ENCODE results near the gene THYN1.
"Not testable (repeated sequence)": the region's sequence is repeated elsewhere in the genome, so short reads cannot be mapped to it uniquely, and the experiment has no call there.

Gene THYN1

DNA sequence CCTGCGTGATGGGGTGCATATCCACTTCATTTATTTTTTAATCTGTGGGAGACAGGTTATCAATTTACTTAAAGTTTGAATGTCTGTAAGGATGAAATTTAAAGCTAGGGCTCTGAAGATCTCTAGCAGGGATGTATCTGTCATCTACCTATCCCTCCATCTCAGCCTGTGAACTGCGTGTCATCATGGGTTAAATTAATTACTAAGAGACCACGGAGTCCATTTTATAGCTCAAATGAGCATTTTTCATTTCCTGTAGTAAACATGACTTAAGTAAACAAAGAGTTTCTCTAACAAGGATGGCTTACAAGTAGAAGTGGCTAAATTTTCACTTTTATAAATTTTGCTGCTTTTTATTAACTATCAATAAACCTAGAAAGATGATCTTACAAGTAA is 20.2 kb upstream of the THYN1 start:
- DNase-seq, result no peak

DNA sequence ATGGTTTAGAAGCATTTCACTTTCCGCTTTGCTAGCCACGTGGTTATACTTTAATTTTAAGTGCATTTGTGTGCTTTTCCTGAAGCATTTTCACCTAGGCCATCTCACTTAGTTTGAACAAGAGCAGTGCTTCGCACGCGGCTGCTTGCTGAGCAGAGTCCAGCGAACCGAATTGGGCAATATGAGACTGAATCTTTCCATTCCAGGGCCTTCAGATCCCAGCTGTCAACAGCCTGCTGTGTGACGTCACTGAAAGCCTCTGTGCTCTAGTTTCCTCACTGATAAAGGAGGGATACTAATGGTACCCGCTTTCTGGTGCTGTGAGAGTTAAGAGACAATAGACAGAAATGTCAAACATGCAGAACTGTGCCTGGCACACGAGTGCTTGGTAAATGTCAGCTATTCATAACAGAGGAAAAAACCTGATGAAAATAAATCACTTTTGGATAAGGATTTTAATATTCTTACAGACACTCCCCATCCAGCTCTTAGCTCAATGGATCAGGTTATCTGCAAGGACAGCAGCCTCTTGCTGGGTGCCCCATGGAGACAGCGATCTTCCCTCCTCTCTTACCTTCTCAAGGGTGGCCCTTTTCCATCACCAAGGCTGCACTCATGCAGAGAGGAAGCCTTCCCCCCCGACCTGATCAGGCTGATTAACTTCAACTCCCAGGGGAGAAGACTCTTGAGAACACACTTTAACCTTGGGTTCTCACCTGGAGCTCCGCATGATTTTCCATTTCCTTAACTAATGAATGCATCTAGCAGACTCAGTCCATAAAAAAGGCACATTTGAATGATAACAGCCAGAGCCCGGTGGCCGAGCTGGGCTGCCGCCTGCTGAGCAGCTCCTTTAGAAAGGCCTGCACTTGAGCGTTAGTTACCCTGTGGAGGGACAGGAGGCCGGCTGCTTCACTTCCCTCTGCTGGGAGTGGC is 19.5 kb upstream of the THYN1 start:
- DNase-seq, result no peak

DNA sequence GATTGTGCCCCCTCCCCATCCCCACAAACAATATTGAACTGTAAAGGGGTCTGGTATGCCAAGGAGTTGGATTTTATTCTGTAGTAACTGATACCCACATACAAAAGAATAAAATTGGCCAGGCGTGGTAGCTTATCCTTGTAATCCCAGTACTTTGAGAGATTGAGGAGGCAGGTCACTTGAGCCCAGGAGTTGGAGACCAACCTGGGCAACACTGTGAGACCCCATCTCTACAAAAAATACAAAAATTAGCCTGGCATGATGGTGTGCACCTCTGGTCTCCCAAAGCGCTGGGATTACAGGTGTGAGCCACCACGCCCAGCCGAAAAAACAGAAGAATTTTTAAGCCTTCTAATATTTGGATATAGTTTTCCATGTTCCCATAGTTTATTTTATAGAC is 18.8 kb upstream of the THYN1 start:
- DNase-seq, result no peak

DNA sequence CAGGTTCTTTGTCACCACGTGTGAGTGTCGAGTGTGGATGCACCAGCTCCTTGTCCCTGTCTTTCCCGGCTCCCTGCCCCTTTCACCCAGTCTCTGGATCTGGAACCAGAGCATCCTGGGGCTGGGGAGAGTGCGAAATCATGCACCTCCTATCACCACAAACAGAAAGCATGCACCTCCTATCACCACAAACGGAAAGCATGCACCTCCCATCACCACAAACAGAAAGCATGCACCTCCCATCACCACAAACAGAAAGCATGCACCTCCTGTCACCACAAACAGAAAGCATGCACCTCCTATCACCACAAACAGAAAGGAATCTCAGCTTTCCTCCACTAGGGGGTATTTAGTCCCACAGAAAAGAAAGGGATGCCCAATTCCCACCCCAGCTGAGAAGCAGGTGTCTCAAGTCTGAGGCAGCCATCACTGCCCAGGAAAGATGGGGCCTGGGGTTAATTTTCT is 17.1 kb upstream of the THYN1 start:
- no peak for DNase-seq

DNA sequence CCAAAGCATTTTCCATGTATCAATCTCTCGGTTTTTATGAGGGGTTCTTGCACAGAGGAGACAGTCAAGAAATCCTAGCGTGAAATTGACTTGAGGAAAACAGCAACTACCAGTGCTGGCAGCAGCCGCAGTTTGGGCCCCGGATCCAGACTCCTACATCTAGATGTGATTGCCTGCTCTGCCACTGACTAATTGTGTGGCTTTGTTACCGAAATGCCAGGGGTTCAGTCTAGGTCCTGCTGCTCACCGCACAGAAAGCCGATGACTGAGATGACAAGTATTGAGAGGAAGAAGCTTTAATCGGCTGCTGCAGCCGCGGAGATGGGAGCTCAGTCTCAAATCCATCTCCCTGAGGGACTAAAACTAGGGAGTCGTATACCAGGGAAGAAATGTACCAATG is 14.8 kb upstream of the THYN1 start:
- DNase-seq, result no peak

DNA sequence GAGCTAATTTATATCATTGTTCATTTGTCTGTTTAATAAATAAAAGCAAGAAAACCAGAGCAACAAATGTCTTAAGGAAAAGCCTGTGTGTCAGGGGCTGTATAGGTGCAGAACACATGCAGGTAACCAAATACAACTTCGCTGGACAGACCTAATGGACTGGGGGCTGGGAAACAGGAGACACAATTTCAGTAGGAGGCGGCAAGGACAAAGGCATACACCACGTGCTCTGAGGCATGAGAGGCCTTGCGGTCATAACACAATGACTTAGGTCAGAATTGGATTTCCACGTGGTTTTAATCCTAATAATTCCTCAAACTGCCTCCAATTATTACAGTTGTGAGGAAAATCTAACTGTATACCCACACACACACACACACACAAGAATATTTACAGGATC is 14.3 kb upstream of the THYN1 start:
- DNase-seq, result no peak

DNA sequence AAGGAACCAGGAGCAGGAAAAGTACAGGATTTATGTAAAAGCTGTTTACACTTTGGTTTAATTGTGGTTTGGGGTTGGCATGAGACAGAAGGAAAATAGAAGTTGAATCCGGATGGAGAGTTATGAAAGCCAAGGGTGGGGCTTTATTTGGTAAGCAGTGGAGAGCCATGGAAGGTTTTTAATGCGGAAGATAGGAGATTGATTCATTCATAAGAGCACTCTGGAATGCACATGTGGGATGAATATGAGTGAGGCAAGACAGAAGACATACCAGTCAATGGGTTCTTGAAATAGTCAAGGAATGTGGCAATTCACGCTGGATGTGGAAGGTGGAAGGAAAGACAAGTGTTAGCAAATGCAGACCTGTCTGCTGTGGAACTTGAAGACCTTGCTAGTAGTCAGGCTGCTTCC is 13.7 kb upstream of the THYN1 start:
- no peak for DNase-seq

DNA sequence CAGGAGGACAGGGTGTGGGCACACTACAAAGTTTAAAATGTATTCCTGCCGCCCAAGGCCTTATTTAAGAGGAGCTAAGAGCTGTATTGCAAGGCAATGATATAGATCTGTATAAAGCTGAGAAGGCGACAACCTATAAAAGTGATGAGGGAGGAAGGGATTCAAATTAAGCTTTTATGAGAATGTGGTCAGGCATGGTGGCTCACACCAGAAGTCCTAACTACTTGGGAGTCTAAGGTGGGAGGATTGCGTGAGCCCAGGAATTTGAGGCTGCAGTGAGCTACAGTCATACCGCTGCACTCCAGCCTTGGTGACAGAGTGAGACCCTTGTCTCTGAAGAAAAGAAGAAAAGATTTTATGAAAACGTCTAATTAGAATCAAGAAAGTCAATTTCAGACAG is 13.3 kb upstream of the THYN1 start:
- no peak for DNase-seq

DNA sequence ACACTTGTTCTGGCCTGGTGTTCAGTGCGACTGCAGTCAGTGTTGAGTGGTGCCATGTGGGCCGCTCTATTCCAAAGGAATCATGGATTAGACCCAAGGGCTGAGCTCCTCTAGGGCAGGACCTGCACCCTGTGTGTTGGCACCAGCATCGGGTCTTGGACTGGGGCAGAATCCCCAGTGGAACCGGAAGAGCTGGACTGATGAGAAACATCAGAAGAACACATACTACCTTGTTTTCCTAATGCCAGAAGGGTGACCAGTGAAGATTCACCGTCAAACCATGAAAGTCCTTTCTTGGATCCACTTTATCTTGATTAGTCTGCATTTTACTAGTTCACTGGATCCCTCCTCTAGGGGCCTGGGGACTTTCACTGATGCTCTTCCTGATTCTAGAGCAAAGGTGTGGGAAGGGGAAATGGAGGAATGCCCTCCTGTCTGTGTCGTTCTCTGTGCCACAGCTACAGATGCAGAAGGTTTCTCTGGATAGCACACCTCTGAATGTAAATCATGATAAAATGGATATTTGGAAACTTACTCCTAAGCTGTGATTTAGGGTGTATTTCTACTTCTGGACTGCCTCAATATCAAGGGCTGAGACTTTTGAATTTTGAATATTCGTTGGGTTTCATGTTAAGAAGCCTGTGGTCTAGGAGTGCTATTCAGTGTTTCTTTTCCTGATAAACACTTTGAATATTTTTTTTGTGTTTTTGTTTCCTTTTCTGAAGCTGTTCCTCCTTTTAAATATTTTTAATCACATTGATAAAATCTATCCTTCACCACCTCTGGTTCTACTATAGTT is 12.0 kb upstream of the THYN1 start:
- no peak for DNase-seq

DNA sequence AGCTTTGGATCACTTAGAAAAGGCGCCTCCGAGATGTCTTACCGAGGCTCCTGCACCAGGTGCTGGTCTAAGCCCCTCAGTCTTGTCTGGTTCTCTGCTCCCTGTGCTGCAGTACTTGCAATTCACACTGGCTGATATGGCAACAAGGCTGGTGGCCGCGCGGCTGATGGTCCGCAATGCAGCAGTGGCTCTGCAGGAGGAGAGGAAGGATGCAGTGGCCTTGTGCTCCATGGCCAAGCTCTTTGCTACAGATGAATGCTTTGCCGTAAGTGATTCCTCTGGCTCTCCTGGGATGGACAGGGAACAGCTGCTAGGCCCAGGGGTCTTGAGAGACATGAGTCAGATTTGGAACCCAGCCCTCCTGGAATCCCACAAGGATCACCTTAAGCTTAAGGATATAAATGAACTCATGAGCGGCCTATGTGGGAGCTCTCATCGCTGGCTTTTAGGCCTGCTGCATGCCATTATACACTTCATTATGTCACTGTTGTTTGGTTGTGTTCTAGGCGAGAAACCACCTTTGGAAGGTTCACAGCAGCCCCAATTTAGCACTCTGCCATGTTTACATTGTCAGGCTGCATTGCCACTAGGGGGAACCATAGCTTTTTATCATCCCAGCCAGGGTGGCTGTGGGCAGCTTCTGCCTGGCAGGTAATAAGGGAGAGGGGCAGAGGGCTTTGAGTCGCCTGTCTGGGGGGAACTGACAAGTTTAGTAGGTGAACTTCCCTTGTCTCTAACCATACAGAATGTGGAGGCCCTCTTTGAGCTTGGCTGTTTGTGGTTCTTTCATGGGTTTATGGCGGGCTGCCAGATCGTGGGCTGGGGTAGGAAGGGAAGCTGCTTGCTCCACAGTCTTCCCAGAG is 8.7 kb upstream of the THYN1 start:
- peak; percentile 29 for DNase-seq

DNA sequence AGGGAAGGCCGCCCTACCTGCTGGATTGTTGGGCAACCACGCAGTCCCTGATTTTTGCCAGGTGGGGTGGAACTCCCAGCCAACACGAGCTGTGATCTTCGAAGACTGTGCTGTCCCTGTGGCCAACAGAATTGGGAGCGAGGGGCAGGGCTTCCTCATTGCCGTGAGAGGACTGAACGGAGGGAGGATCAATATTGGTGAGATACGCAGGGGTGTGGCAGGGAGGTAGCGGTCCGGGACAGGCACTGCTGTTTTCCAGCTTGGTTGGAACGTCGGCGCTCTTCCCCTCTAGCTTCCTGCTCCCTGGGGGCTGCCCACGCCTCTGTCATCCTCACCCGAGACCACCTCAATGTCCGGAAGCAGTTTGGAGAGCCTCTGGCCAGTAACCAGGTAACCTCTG is 7.8 kb upstream of the THYN1 start:
- DNase-seq, result no peak

DNA sequence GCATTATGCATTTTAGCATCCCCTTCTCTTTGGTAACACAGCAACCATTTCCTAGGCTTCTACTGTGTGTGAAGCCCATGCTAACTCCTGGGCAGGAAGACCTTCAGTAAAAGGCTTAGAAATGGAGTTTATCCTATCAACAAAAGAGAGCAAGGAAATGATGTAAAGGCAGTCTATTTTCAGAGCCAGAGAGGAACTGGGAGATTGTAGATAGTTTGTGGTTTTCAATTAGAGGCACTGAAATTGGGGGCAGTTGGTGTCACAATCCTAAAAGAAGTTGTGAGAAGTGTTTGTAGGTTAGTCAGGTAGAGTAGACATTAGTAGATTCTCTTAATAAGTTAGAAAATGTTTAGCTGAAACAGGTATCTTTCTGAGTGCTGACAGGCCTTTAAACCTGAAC is 7.4 kb upstream of the THYN1 start:
- no peak for DNase-seq

DNA sequence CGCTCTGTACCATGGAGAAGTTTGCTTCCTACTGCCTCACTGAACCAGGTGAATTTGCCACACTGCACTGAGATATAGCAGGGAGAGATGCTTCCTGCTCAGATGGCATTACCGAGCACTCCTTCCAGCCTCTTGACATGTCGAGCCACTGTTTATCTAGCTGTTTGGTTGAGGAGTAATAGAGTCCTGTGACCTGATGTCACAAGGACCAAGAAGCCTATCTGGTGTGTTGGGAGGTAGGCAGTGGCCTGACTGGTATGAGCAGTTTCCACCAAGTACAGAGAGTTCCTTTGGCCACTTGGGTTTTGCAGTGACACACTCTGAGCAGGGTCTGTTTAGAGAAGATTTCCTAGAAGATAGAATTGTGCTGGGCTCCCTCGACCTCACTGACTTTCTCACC is 5.4 kb upstream of the THYN1 start:
- DNase-seq, result no peak

DNA sequence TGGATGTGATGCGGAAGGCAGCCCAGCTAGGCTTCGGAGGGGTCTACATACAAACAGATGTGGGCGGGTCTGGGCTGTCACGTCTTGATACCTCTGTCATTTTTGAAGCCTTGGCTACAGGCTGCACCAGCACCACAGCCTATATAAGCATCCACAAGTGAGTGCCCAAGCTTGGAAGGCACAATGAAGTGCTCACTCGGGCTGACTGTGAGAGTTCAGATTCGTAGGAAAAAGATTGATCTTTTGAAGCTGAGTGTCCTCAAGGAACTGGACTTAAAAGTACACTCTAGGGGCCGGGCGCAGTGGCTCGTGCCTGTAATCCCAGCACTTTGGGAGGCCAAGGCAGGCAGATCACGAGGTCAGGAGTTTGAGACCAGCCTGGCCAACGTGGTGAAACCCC is 3.9 kb upstream of the THYN1 start:
- no peak for DNase-seq

DNA sequence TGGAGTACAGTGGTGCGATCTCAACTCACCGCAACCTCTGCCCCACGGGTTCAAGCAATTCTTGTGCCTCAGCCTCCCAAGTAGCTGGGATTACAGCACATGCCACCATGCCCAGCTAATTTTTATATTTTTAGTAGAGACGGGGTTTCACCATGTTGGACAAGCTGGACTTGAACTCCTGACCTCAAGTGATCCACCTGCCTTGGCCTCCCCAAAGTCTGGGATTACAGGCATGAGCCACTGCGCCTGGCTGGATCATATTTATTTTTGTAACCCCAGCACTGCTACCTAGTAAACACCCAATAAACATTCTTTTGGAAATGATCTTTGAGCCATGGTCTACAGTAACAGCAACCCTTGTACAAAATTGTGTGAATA is 2.0 kb upstream of the THYN1 start:
- not testable (repeated sequence) for DNase-seq

DNA sequence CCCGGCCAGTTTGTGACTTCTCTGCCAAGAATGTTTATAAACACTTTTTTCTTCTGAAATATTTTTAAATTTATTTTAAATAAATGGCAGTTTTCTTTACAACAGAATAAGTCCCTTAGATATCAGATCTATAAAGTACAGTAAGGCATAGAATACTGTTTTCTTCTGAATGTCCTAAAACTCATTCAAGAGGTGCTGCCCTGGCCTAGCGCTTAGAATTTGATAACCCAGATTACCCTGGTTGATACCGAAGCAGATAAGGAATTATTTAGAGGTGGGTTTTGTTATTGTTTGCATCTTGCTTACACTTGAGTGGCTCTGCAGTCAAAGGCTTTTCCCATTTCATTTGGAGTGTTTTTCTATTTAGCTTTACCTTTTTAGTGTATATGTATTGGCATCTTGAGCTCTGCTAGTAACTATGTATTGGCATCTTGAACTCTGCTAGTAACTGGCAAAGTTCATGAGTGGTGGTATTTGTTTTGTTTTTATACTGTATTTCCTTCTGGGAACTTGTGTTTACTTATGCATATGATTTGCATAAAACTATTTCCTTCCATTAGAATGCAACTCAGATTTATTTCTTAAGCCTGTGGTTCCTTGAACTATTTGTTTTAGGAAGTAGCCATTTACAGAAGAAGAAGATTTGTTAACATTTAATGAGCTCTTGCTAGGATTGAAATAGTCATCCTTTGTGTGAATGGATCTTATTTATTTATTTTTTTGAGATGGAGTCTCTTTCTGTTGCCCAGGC is 1.5 kb upstream of the THYN1 start:
- no peak for DNase-seq

DNA sequence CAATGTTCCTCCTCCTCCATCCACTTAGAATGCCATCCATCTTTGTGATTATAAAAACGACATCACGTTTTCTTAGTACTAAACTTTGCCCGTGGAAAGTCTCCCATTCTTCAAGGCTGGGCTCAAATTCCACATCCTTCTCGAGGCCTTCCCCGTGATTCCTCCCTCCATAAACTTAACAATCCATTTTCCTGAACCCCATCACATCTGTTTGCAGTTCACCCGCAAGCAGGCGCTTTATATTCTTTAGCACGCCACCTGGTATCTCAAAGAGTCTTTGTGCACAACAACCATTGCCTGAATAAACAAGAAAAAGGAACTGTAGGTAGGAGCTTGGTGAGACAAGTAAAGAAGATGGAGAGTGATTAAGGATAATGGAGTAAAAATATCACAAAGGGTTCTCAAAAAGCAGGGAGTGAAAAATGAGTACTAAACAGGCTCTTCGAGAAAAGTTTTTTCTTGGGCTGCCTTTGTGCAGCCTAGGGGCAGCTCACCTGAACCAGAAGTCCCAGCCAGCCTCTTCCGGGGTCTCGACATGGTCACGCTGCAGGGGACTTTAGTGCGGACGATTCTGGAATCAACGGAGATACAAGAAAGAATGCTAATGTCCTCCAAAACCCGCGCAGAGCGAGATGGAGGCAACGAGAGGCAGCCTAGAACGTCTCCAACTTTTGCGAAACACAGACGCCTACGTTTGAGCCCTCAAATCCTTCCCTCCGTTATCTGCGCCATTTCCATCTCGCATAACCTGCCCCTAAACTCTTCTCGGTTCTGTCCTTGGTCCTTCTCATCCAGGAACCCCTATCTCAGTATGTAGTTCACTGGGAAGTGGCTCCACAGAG is 585 bp downstream of the THYN1 start:
- DNase-seq, result peak; percentile 18

DNA sequence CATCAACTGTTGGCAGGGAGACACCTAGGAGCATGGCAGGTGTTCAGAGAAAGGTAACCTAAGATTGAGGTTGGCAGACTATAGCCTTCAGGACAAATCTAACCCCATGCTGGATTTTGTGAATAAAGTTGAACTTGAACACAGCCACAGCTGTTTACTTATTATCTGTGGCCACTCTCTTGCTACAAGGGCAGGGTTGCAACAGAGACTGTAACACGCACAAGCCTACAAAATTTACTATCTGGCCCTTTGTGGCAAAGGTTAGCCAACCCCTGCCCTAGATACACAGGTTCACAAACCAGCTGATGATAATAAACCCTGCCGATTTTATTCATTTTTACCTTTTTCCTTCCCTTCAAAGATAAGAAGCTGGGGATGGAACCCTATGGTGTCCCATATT is 2.5 kb downstream of the THYN1 start:
- DNase-seq, result no peak

DNA sequence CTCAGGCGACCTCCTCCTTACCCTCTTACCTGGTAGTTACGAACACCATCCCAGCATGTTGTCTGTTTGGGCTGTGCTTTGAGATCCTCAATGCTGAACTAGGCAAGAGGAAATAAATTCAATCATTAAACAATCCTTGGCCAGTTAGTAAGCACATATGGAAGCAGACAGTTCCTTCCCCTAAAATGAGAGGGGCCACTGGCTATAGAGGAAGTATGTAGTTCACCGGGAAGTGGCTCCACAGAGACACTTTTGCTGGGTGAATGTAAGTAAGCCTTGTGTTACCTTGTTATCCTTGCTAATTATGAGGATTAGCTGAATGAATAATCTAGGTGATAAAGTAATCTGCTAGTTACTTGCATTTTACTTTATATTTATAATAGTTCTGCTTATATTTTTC is 2.9 kb downstream of the THYN1 start:
- no peak for DNase-seq

DNA sequence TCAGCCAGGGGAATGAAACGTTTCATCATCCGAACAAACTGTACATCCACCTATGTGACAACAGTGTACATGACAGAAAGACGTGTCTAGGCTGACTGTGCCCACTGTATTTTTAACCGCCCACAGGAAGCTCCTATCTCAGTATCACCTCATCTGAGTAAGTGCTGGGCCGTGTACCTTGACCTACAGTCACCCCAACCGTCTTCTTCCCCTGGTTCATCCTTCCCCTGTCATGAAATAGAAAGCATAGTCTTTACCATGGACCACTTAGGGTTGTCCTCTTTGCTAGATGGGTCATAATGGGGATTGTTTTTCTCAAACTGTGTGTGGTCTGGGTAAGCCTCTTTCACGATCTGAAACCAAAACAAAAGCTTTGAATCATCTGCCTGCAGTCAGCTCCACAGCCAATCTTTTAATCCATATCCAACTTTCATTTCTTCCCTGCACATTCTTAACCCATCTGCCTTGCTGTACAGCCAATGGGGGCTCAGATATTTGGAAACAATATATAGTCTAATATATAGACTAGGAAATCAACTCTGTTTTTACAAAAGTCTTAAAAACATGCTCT is 4.2 kb downstream of the THYN1 start:
- DNase-seq, result no peak

DNA sequence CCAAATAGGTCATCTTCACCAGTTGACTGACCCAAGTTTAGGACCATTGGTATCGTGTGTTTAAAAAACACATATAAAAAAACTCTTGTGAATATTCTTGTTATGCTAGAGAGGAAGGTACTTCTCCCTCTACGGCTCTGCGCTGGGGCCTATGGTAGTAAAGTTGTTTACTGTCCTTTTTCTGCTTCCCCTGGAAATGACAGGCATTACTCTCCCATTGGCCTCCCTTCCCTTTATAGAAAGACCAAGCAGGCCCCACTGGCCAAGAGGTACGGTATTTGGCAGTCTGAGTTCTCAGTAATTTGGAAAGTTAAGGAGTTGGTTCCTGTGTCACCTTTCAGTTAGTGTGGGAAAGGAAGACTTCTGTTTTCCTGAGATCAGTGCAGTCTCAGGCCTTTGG is 6.5 kb downstream of the THYN1 start:
- DNase-seq, result no peak

Measured in stimulated activated CD4-positive, alpha-beta T cell treated with anti-CD3 and anti-CD28 coated beads, Interleukin-4, amount 100 ng/mL, for 1 hour (primary cell).